HUES48 (cell line): ENCODE results near the gene TNIK.

Experiments used
- H3K27ac ChIP-seq: one replicate; pipeline ENCODE4 v1.7.0; 2013; ENCODE audit warnings: low read depth, low read length, inconsistent platforms
- H3K27me3 ChIP-seq: 2 replicates; pipeline ENCODE4 v1.6.1; 2013; ENCODE audit warnings: mild to moderate bottlenecking, low read length; ENCODE audit not compliant: control insufficient read depth, insufficient read depth
- H3K36me3 ChIP-seq: 2 replicates; pipeline ENCODE4 v1.6.1; 2013; ENCODE audit warnings: low read length; ENCODE audit not compliant: control insufficient read depth, insufficient read depth
- H3K4me1 ChIP-seq: 2 replicates; pipeline ENCODE4 v1.6.1; 2013; ENCODE audit warnings: mild to moderate bottlenecking, low read length; ENCODE audit not compliant: control insufficient read depth, insufficient read depth
- H3K4me3 ChIP-seq: 2 replicates; pipeline ENCODE4 v1.5.1; 2013; ENCODE audit warnings: mild to moderate bottlenecking, low read depth, low read length
- H3K9ac ChIP-seq: 2 replicates; pipeline ENCODE4 v1.6.1; 2013; ENCODE audit warnings: mild to moderate bottlenecking, low read depth, low read length, moderate library complexity
- H3K9me3 ChIP-seq: 2 replicates; pipeline ENCODE4 v1.6.1; 2013; ENCODE audit warnings: low read length; ENCODE audit not compliant: control insufficient read depth, insufficient read depth

The TNIK gene

DNA sequence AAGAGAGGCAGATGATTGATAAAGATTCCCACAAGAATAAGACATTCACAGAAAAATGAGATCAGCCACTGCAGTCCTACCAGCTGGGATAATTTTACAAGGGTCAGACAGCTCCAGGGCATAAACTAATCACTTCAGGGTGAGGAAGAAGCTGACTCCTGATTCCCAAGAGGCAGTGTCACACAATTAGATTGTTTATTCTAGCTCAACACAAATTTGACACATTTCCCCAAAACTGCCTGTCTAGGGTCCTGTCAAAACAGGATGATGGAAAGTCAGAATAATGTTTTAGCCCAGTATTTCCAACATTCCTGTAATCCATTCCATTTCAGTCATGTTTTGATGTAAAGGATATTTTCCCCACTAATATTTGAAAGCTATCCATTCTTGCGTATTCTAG, 110.8 kb downstream of the TNIK start:
- Histone ChIP-seq H3K9me3 (no peaks in the 10 kb centered on the region), H3K4me3 (no peak overlapping the region), H3K9ac (no peak overlapping the region), H3K27ac (no peak overlapping the region), H3K27me3 (no peaks in the 10 kb centered on the region), H3K36me3 (no peaks in the 10 kb centered on the region), H3K4me1 (peaks cover 40% of the 10 kb centered on the region)

DNA sequence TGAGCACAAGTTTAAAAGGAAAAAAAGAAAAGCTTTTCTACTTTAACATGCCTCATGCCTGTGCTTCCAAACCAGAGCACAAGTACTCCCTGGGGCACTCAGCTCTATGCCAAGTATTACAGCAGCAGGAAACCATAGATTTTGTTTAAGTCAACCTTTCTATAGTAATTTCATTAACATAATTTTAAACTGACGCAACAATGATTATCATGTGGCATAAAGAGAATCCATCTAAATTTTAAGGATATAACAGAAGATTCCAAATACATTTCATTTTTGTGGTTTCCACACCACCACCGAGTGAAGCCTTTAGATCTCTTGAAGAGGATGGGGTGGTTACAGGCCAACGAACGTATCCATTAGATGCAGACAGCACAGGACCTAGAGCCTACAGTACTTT, 112.1 kb downstream of the TNIK start:
- Histone ChIP-seq H3K4me3 (no peak overlapping the region), H3K36me3 (no peaks in the 10 kb centered on the region), H3K27ac (peak overlapping the region; percentile 49), H3K9me3 (no peaks in the 10 kb centered on the region), H3K4me1 (peaks cover 40% of the 10 kb centered on the region), H3K27me3 (no peaks in the 10 kb centered on the region), H3K9ac (no peak overlapping the region)

DNA sequence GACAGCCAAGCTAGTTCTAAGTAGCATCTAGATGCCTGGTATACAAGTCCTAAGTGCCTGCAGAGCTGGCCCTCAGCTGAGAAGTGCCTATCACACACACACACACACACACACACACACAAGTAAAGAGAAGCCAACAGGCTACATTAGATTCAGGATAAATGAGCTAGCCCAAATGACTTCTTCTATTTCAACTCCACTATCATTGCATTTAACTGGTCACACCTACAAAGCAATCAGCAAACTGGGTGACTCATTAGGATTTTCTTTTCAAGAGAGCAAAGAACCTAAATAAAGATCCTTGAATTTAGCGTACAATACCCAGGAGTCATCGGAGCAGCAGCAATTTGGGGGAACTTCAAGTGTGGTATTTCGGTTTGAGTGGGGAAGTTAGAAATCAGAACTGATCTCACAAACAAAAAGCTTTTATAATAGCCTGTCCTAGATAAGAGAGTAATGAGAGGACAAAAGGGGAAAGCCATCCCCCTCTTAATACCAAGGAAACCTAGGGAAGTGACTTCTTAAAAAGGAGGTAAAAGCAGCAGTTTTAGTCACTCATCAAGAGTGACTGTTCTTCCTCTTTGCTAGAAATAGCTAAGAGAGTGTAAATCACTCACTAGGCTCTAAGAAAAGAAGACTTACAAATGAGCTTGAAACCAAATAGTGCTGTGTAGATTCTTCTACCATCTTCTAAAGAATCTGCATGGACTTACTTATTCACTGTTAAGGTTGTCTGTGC, 112.7 kb downstream of the TNIK start:
- Histone ChIP-seq H3K27ac (peak overlapping the region; percentile 49), H3K4me1 (peaks cover 36% of the 10 kb centered on the region), H3K9ac (no peak overlapping the region), H3K4me3 (no peak overlapping the region), H3K9me3 (no peaks in the 10 kb centered on the region), H3K36me3 (no peaks in the 10 kb centered on the region), H3K27me3 (no peaks in the 10 kb centered on the region)

DNA sequence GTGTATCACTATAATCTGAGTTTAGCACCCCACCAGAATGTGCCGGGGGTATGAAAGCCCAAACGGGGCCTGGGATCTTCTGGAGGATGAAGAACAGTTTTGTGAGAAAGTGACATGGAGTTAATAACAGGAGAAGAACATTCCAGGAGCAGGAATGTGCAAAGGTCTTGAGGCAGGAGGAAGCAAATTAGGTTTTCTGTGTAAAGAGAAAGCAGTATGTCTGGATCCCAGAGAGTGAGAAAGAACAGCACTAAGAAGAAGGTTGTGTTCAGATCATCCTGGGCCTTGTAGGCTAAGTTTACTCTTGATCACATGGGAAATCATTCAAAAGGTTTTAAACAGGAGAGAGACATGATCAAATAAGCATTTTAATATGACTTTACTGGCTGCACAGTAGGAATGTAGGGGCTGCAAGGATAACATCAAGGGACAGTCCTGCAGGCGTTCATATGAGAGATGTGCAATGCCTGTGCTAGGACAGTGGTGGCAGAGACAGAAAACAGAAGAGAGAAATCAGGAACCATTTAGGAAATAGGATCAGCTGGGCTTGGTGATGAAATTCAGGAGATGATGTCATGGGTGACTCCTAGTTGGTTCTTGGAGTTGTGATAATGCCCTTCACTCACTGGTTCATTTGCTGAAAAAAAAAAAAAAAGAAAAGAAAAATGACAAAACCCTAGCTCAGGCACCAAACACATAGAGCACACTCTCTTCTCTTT, 113.5 kb downstream of the TNIK start:
- Histone ChIP-seq H3K27ac (no peak overlapping the region), H3K36me3 (no peaks in the 10 kb centered on the region), H3K4me1 (peaks cover 29% of the 10 kb centered on the region), H3K4me3 (no peak overlapping the region), H3K9me3 (no peaks in the 10 kb centered on the region), H3K27me3 (no peaks in the 10 kb centered on the region), H3K9ac (no peak overlapping the region)

DNA sequence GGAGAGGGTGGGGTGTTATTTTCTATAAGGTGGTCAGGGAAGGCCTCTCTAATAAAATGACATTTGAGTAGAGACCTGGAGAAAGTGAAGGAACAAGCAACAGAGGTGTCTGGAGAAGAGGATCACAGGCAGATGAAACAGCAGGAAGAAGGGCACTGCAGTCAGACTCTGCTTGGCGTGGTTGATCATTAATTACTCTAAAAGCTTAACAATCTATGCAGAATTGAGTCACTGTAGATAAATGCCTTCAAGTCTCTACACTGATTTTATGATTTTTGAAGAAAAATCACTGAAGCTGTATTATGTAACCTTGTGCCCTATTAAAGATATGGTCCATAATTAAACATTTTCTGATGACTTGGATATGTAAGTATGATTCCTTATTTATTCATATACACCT, 114.2 kb downstream of the TNIK start:
- Histone ChIP-seq H3K4me1 (peaks cover 27% of the 10 kb centered on the region), H3K36me3 (no peaks in the 10 kb centered on the region), H3K9ac (no peak overlapping the region), H3K4me3 (no peak overlapping the region), H3K27me3 (no peaks in the 10 kb centered on the region), H3K27ac (no peak overlapping the region), H3K9me3 (no peaks in the 10 kb centered on the region)

DNA sequence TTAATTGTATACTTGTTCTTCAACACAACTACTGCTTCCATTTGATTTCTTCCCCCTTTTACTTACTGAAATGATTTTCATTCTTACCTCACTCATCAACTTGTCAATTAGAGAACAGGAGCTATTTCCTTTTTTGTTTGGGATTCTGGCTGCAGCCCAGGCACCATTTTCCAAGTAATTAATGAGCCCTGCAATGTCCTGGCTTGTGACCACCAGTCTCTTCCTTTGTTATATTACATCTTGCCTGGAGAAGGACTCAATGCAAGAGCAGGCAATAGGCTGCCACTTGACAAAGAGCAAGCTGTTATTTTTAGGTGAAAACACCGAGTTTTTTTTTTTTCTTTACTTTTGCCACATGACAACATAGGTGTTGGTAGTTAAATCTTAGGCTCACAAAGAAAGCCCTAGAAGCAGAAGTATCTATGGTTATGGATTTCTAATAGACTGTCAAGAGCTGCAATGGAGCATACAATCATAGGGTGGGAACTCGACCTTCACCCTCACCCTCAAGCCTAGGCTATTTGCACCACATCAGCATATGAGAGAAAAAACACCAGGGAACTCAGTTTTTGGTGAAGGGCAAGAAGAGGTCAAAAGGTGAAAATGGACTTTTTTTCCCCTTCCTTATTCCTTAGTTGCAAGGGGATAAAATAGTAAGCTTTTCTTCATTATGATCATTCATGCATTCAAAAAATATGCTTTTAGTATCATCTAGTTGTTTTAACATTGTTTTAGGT, 114.9 kb downstream of the TNIK start:
- Histone ChIP-seq H3K27ac (no peak overlapping the region), H3K9ac (no peak overlapping the region), H3K9me3 (no peaks in the 10 kb centered on the region), H3K4me1 (peaks cover 27% of the 10 kb centered on the region), H3K4me3 (no peak overlapping the region), H3K27me3 (no peaks in the 10 kb centered on the region), H3K36me3 (no peaks in the 10 kb centered on the region)

DNA sequence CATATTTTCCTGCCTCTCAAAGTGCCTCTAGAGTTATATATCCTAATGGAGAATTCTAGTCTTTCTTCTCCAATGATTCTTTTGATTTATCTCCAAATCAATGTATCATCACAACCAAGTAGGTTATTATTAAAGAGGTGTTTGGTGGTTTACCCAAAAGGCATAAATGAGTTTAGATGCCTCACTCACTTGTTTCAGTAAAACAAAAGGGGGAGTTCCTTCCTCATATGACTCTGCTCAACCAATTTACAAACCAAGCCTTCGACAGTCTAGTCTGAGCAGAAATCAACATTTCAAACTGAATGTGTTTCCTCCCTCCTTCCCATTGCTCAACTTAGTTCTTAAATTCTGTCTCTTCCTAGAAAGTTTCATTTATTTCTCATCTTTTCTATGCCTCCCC, 116.5 kb downstream of the TNIK start:
- no peaks in the 10 kb centered on the region for H3K9me3 ChIP-seq
- no peaks in the 10 kb centered on the region for H3K27me3 ChIP-seq

DNA sequence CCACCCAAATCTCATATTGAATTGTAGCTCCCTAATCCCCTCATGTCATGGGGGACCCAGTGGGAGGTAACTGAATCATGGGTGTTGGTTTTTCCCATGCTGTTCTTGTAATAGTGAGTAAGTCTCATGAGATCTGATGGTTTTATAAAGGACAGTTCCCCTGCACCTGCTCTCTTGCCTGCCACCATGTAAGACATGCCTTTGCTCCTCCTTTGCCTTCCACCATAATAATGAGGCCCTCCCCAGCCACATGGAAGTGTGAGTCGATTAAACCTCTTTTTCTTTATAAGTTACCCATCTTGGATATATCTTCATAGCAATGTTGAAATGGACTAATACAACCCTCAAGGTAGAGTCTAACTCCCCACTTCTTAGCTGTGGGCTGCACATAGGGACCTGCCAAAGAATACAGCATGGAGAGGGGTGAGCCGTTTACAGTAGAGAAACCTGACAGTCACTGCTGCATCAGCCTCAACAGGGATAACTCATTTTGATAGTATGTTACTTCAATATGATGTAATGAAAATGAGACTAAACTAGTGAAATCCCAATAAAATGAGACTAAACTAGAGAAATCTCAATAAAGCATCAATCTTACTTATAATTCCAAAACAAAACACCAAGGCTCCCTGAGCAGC, 117.3 kb downstream of the TNIK start:
- no peaks in the 10 kb centered on the region for H3K27me3 ChIP-seq
- H3K4me1 ChIP-seq: peaks cover 22% of the 10 kb centered on the region
- H3K4me3 ChIP-seq: no peak overlapping the region
- no peak overlapping the region for H3K9ac ChIP-seq
- no peaks in the 10 kb centered on the region for H3K36me3 ChIP-seq
- H3K9me3 ChIP-seq: no peaks in the 10 kb centered on the region
- H3K27ac ChIP-seq: no peak overlapping the region

More for the DNA sequence above, 116.5 kb downstream of the TNIK start:
- Histone ChIP-seq H3K27ac (no peak overlapping the region), H3K36me3 (no peaks in the 10 kb centered on the region), H3K9ac (no peak overlapping the region), H3K4me3 (no peak overlapping the region), H3K4me1 (peaks cover 27% of the 10 kb centered on the region)

DNA sequence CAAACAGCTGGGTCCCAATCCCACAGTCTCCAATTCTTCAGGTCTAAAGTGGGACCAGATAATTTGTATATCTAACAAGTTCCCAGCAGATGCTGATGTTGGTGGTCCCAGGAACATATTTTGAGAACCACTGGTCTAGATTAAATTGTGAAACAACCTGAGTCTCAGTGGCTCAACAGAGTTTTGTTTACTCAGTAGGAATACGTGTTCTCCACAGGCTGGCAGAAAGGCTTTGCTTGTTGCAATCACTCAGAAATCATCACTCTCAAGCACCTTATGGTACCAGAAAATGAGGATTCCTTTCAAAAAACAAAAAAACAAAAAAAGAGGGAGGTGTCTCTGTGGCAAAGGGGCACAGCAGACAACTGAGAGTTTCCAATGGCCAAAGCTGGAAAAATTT, 118.0 kb downstream of the TNIK start:
- Histone ChIP-seq H3K9me3 (no peaks in the 10 kb centered on the region), H3K4me1 (peaks cover 17% of the 10 kb centered on the region), H3K27ac (no peak overlapping the region), H3K4me3 (no peak overlapping the region), H3K36me3 (no peaks in the 10 kb centered on the region), H3K27me3 (no peaks in the 10 kb centered on the region), H3K9ac (no peak overlapping the region)

DNA sequence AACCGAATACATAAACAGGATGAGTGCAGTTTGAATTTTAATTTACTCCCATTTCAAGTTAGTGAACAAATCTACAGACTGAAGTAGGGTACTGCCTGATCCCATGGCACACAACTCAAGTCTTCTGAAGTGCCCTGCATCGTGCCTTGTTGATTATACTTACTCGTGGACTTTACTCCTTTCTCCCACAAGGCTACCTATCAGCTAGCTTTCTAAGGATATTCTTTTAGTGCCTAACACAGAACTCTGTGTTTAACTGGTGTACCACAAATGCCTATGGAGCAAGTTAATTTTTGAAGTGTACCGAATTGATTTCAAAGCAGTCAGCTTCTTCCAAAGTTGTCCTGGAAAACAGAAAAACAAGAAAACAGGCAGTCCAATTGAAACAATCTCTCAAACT, 119.8 kb downstream of the TNIK start:
- Histone ChIP-seq H3K27ac (no peak overlapping the region), H3K4me1 (peaks cover 14% of the 10 kb centered on the region; the same call in 1 of the 2 replicates), H3K9me3 (no peaks in the 10 kb centered on the region), H3K27me3 (no peaks in the 10 kb centered on the region), H3K4me3 (no peak overlapping the region), H3K9ac (no peak overlapping the region), H3K36me3 (no peaks in the 10 kb centered on the region)
